Measurements from ENCODE around the gene MRPL14. TPM values are rescaled to one million over a fixed set of nuclear protein-coding genes. Genes with fewer than 3 reads are reported as not detected.

MRPL14 gene
- total RNA-seq, 1 experiment from 2014 or later, result 69.6 TPM

DNA sequence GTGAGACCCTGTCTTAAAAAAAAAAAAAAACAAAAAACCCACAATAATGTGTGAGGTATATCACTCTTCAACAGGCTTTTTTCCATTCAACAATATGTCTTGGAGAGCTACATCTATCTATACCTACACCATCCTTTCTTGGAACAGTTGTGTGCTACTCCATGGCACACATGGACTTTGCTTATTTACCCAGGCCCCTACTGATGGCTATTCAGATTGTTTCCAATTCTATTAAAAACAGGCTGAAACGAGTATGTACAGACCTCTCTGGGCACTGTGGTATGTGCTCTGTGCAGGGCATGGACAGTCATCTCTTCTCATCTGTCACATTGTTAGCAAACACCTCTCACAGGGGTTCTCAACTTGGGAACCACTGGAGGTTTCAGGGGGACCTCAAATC, 28.1 kb downstream of the MRPL14 start:
- ChIA-PET RAD21 (ENCODE audit: low non-redundant PET in 1 of 2, low total read pairs in 2 of 2, uncharacterized antibody in 2 of 2, unreplicated experiment in 2 of 2) (no interaction called here), CTCF (no interaction called here)

More for the DNA sequence above, 28.1 kb downstream of the MRPL14 start:
- Histone ChIP-seq H2AFZ (ENCODE audit: low read depth, low read length, poor library complexity, severe bottlenecking) (no peak overlapping the region), H4K20me1 (ENCODE audit: insufficient read depth) (no peaks in the 10 kb centered on the region), H3K9ac (ENCODE audit: low read length) (no peak overlapping the region), H3K27ac (ENCODE audit: low read depth, low read length) (no peak overlapping the region), H3K36me3 (ENCODE audit: control insufficient read depth in 1 of 2, insufficient read depth in 2 of 2, low read length in 2 of 2) (peaks cover 2 to 6% of the 10 kb centered on the region in 2 experiments; a peak in 2 of 4 replicates), H3K79me2 (ENCODE audit: insufficient read depth, low read length) (no peaks in the 10 kb centered on the region), H3K4me1 (ENCODE audit: control insufficient read depth in 1 of 2, insufficient read depth in 2 of 2, low read length in 2 of 2) (no peaks in the 10 kb centered on the region; a peak in 1 of 4 replicates), H3K4me3 (replicated peaks in 1 of 2; ENCODE audit: low read depth in 1 of 2, low read length in 2 of 2) (no peak overlapping the region), H3K27me3 (ENCODE audit: insufficient read depth, low read length) (no peaks in the 10 kb centered on the region), H3K9me3 (ENCODE audit: control insufficient read depth in 1 of 2, insufficient read depth in 1 of 2, low read depth in 1 of 2, low read length in 2 of 2) (no peaks in the 10 kb centered on the region), H3K4me2 (ENCODE audit: low read length) (no peak overlapping the region), H3K9me2 (ENCODE audit: insufficient read depth) (no peaks in the 10 kb centered on the region)
- intact Hi-C loops (cut with micrococcal nuclease), result loop anchor here (5.0 kb wide), 1 partner anchor 153 kb away; no protein-coding TSS in a partner anchor
- no TSS peak for BruUV-seq (replicated peaks)
- DNase-seq (ENCODE audit: low read depth, low spot score) (no peak), ATAC-seq (no peak)
- TF ChIP-seq CEBPB (IDR thresholded peaks at IDR 0.05; ENCODE audit: low read depth) (no peak), ELF1 (IDR thresholded peaks at IDR 0.05; ENCODE audit: borderline replicate concordance, low read depth) (no peak), SIN3A (IDR thresholded peaks at IDR 0.05; ENCODE audit: low read depth) (no peak), ZFX (IDR thresholded peaks at IDR 0.05) (no peak), RAD21 (IDR thresholded peaks at IDR 0.05; ENCODE audit: low read depth) (no peak), FOSL1 (IDR thresholded peaks at IDR 0.05; ENCODE audit: low read depth) (no peak), SRF (IDR thresholded peaks at IDR 0.05; ENCODE audit: low read depth) (no peak), ZNF274 (IDR thresholded peaks at IDR 0.05; ENCODE audit: low read depth, low read length) (no peak), EGR1 (IDR thresholded peaks at IDR 0.05; ENCODE audit: low read depth) (no peak), JUND (IDR thresholded peaks at IDR 0.05) (no peak), EZH2 (IDR thresholded peaks at IDR 0.05) (no peak), POLR2AphosphoS5 (IDR thresholded peaks at IDR 0.05; ENCODE audit: low read depth, low read length) (no peak), TCF7L2 (IDR thresholded peaks at IDR 0.05; ENCODE audit: borderline replicate concordance, extremely low read depth, insufficient read depth, insufficient read length) (no peak)
- TF ChIP-seq, protein P1, sequence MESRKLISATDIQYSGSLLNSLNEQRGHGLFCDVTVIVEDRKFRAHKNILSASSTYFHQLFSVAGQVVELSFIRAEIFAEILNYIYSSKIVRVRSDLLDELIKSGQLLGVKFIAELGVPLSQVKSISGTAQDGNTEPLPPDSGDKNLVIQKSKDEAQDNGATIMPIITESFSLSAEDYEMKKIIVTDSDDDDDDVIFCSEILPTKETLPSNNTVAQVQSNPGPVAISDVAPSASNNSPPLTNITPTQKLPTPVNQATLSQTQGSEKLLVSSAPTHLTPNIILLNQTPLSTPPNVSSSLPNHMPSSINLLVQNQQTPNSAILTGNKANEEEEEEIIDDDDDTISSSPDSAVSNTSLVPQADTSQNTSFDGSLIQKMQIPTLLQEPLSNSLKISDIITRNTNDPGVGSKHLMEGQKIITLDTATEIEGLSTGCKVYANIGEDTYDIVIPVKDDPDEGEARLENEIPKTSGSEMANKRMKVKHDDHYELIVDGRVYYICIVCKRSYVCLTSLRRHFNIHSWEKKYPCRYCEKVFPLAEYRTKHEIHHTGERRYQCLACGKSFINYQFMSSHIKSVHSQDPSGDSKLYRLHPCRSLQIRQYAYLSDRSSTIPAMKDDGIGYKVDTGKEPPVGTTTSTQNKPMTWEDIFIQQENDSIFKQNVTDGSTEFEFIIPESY (IDR thresholded peaks at IDR 0.05; ENCODE audit: extremely low read depth, insufficient replicate concordance, low read length), result no peak
- TF ChIP-seq, protein P2, sequence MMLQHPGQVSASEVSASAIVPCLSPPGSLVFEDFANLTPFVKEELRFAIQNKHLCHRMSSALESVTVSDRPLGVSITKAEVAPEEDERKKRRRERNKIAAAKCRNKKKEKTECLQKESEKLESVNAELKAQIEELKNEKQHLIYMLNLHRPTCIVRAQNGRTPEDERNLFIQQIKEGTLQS (IDR thresholded peaks at IDR 0.05), result no peak
- POLR2A ChIA-PET, result interaction anchor here (0.8 kb wide), 1 partner anchor 147 kb away, joined by 3 read pairs; the partner anchor contains the start of gene HSP90AB1

Data from HCT116 (cell line).